AG04450 (cell line): Measurements from ENCODE around the gene NCBP3. TPM values are rescaled to one million over a fixed set of nuclear protein-coding genes. Genes with fewer than 3 reads are reported as not detected.

Source experiments
- CTCF ChIA-PET: fragments of 300-600, 350-600 bp; formaldehyde crosslinking; extraction: SDS; loops from one replicate; lab custom pipeline; 2022; ENCODE audit warnings: antibody characterized with exemption, inconsistent platforms; lab: Charles Lee
- POLR2A ChIA-PET: fragments of 350-600 bp; formaldehyde crosslinking; extraction: SDS; loops from one replicate; lab custom pipeline; 2021; ENCODE audit warnings: antibody characterized with exemption, inconsistent platforms; lab: Yijun Ruan, JAX
- DNase-seq: peaks from one replicate; pipeline ENCODE4 v3.0.0-alpha.2; 2011; ENCODE audit warnings: low read depth, low spot score
- H3K27ac ChIP-seq: one replicate; pipeline ENCODE4 v1.5.1; 2012; ENCODE audit warnings: low read depth, low read length, control low read depth
- H3K27me3 ChIP-seq: one replicate; pipeline ENCODE4 v1.6.0; 2012; ENCODE audit warnings: low read length; ENCODE audit not compliant: control insufficient read depth, insufficient read depth
- H3K4me3 ChIP-seq: 2 replicates; pipeline ENCODE4 v1.5.1; 2011; ENCODE audit warnings: mild to moderate bottlenecking, low read depth, low read length, control low read depth
- H3K9me3 ChIP-seq: 2 replicates; pipeline ENCODE4 v1.5.1; 2012; ENCODE audit warnings: low read length; ENCODE audit not compliant: control insufficient read depth, insufficient read depth
- polyA plus RNA-seq: library from polyadenylated mRNA; depleted of rRNA; stranded (reverse); fragments of >200 nt; gene quantifications from 2 replicates; pipeline ENCODE4 v1.2.3, GENCODE V29; 2011
- TF ChIP-seq, protein P1 (sequence below): IDR thresholded peaks from 2 replicates; pipeline ENCODE4 v1.5.1; 2011; ENCODE audit warnings: low read depth, low read length, control low read depth, inconsistent platforms

Gene NCBP3
- polyA plus RNA-seq, 1 experiment = 28.5 TPM

DNA sequence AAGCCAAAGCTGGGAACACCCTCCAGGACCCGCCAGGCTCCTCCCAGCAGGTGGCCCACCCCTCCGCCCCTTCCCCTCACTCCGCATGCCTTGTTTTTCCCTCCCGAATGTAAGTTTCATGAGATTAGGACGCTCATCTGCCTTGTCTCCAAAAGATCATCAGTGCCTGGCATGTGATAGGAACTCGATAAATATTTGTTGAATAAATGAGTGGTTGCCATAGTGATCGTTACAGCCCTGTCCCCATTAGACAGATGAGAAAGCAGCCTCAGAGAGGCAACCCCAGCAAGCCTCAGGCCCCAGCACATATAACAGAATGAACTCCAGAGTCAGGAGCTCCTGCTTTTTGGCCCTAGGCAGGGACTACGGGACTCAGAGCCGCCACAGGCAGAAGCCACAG is 41.8 kb upstream of the NCBP3 start:
- Histone ChIP-seq H3K4me3 (no peak overlapping the region), H3K9me3 (no peaks in the 10 kb centered on the region; the same call in 1 of the 2 replicates), H3K27ac (peak overlapping the region; percentile 91), H3K27me3 (no peaks in the 10 kb centered on the region)
- ChIA-PET POLR2A (no interaction called here), CTCF (interaction anchor here (2.4 kb wide), 1 partner anchor 24 kb away, joined by 6 read pairs; no protein-coding TSS in a partner anchor)
- TF ChIP-seq, protein P1, sequence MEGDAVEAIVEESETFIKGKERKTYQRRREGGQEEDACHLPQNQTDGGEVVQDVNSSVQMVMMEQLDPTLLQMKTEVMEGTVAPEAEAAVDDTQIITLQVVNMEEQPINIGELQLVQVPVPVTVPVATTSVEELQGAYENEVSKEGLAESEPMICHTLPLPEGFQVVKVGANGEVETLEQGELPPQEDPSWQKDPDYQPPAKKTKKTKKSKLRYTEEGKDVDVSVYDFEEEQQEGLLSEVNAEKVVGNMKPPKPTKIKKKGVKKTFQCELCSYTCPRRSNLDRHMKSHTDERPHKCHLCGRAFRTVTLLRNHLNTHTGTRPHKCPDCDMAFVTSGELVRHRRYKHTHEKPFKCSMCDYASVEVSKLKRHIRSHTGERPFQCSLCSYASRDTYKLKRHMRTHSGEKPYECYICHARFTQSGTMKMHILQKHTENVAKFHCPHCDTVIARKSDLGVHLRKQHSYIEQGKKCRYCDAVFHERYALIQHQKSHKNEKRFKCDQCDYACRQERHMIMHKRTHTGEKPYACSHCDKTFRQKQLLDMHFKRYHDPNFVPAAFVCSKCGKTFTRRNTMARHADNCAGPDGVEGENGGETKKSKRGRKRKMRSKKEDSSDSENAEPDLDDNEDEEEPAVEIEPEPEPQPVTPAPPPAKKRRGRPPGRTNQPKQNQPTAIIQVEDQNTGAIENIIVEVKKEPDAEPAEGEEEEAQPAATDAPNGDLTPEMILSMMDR = no peak
- no peak for DNase-seq

DNA sequence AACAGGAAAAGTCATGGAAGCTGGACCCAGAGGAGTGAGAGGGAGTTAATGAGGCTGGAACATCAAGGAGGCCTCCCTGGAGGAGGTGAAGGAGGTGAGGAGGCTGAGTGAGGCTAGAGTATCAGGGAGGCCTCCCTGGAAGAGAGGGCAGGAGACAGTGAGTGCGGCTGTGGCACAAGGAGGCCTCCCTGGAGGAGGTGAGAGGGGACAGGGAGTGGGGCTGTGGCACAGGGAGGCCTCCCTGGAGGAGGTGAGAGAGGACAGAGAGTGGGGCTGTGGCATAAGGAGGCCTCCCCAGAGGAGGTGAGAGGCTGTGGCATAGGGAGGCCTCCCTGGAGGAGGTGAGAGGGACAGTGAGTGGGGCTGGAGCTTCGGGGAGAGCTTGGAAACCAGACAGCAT is 41.3 kb upstream of the NCBP3 start:
- H3K9me3 ChIP-seq = no peaks in the 10 kb centered on the region; the same call in 1 of the 2 replicates
- ChIA-PET POLR2A (no interaction called here), CTCF (interaction anchor here (2.4 kb wide), 1 partner anchor 24 kb away, joined by 6 read pairs; no protein-coding TSS in a partner anchor)
- TF ChIP-seq, protein P1 = no peak
- no peak for DNase-seq
- no peak overlapping the region for H3K4me3 ChIP-seq
- no peaks in the 10 kb centered on the region for H3K27me3 ChIP-seq
- H3K27ac ChIP-seq = no peak overlapping the region

DNA sequence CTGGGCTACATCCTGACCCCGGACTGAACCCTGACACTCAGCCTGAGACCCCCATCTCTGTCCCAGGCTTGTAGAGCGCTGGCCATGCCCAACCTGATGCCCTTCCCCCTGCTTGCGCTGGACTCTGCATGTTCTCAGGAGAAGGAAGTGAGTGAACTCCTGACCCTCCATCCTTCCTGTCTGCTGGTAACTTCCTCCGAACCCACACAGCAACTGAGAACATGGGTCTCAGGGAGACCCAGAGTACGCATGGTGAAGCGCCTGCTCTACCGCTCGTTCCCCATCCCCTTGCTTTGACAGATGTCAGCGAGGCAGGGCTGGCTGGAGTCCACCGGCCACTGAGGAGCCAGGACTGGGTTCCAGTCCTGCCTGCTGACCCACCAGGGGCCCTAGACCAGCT is 40.7 kb upstream of the NCBP3 start:
- Histone ChIP-seq H3K9me3 (no peaks in the 10 kb centered on the region; the same call in 1 of the 2 replicates), H3K27ac (no peak overlapping the region), H3K4me3 (no peak overlapping the region), H3K27me3 (no peaks in the 10 kb centered on the region)
- no peak for DNase-seq
- ChIA-PET POLR2A (no interaction called here), CTCF (no interaction called here)
- TF ChIP-seq, protein P1 = no peak

DNA sequence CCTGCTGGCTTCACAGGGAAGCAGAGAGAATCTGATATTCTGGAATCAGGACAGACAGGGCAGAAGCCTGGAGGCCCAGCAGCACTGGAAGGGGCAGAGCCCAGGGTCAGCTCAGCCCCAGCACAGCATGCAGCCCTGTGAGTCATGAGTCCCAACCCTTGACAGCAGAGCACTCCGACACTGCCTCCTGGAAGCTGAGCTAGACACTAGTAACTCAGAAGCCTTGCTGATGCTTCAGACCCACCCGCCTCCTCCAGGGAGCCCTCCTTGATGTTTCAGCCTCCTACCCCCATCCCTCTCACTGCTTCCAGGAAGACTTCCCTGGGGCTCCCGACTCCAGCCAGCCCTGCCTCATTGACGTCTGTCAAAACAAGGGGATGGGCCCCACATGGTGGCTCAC is 39.9 kb upstream of the NCBP3 start:
- POLR2A ChIA-PET = no interaction called here

DNA sequence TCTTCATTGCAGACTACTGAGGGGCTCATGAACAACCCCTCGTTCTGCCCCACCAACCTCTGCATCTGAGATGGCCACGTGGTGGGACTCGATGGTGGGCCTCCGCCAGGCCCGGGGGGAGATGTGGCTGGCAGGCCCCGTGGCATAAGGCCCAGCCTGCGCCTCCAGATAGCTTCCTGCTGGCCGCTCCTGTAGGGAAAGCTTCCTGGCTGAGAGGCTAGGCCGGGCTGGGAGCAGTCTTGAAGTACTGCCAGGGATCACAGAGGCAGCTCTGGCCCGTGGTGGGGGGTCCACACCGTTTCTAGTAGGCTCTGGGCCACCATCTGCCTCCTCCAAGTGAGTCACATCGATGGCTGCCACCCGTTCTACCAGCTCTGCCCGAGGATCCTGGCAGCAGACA is 39.2 kb upstream of the NCBP3 start:
- ChIA-PET CTCF (interaction anchor here (1.2 to 1.7 kb wide), 3 partner anchors 28 to 148 kb away, joined by 4 to 11 read pairs (median 6); partner anchors contain the start of gene NCBP3), POLR2A (interaction anchor here (0.5 kb wide), 1 partner anchor 61 kb away, joined by 3 read pairs; no protein-coding TSS in a partner anchor)
- Histone ChIP-seq H3K4me3 (no peak overlapping the region), H3K27ac (no peak overlapping the region), H3K9me3 (no peaks in the 10 kb centered on the region; the same call in 1 of the 2 replicates), H3K27me3 (no peaks in the 10 kb centered on the region)
- no peak for DNase-seq
- TF ChIP-seq, protein P1 = no peak

More for the DNA sequence above, 39.9 kb upstream of the NCBP3 start:
- no peak for DNase-seq
- TF ChIP-seq, protein P1 = no peak
- H3K9me3 ChIP-seq = no peaks in the 10 kb centered on the region; the same call in 1 of the 2 replicates
- H3K4me3 ChIP-seq = no peak overlapping the region
- CTCF ChIA-PET = interaction anchor here (1.2 to 1.6 kb wide), 2 partner anchors 40 to 148 kb away, joined by 4 to 11 read pairs; partner anchors contain the start of gene NCBP3
- H3K27me3 ChIP-seq = no peaks in the 10 kb centered on the region
- peak overlapping the region; percentile 39 for H3K27ac ChIP-seq
